Endodermal cell (in vitro differentiated cells): ENCODE measurements around the gene FRS3. TPM values are rescaled to one million over a fixed set of nuclear protein-coding genes. Genes with fewer than 3 reads are reported as not detected.
A peak's percentile ranks its signal among the peaks of the same experiment; 100 is the strongest.

Experiments
- DNase-seq: peaks from one replicate; pipeline ENCODE4 v3.0.0-alpha.2; 2017
- H3K27ac ChIP-seq: 2 replicates; pipeline ENCODE4 v1.5.1; 2013; ENCODE audit warnings: mild to moderate bottlenecking, low read depth, low read length, moderate library complexity
- H3K27me3 ChIP-seq: 2 replicates; pipeline ENCODE4 v1.6.1; 2013; ENCODE audit warnings: mild to moderate bottlenecking, low read length, moderate library complexity; ENCODE audit not compliant: insufficient read depth, control insufficient read depth, poor library complexity, severe bottlenecking
- H3K36me3 ChIP-seq: 2 replicates; pipeline ENCODE4 v1.7.0; 2013; ENCODE audit warnings: mild to moderate bottlenecking, low read length, moderate library complexity; ENCODE audit not compliant: control insufficient read depth, insufficient read depth
- H3K4me1 ChIP-seq: one replicate; pipeline ENCODE4 v1.7.0; 2013; ENCODE audit warnings: low read length; ENCODE audit not compliant: control insufficient read depth, insufficient read depth
- H3K4me3 ChIP-seq: 2 replicates; pipeline ENCODE4 v1.5.1; 2013; ENCODE audit warnings: mild to moderate bottlenecking, low read length, moderate library complexity
- H3K9ac ChIP-seq: 2 replicates; pipeline ENCODE4 v1.6.1; 2013; ENCODE audit warnings: mild to moderate bottlenecking, low read length, moderate library complexity; ENCODE audit not compliant: poor library complexity, severe bottlenecking; ENCODE audit errors: extremely low read depth
- H3K9me3 ChIP-seq: 2 replicates; pipeline ENCODE4 v1.6.1; 2013; ENCODE audit warnings: mild to moderate bottlenecking, low read length, moderate library complexity; ENCODE audit not compliant: control insufficient read depth
- H3K27ac Mint-ChIP-seq: 2 replicates; pipeline ENCODE4 v1.8.0; 2020; ENCODE audit warnings: mixed read lengths
- H3K27me3 Mint-ChIP-seq: 2 replicates; pipeline ENCODE4 v1.8.0; 2021; ENCODE audit warnings: mild to moderate bottlenecking, mixed read lengths; ENCODE audit not compliant: insufficient read depth
- H3K36me3 Mint-ChIP-seq: 2 replicates; pipeline ENCODE4 v1.8.0; 2020; ENCODE audit warnings: low read depth, mixed read lengths
- H3K4me1 Mint-ChIP-seq: 2 replicates; pipeline ENCODE4 v1.8.0; 2020; ENCODE audit warnings: mixed read lengths
- H3K4me3 Mint-ChIP-seq: 2 replicates; pipeline ENCODE4 v1.8.0; 2020; ENCODE audit warnings: mild to moderate bottlenecking, moderate library complexity, mixed read lengths
- H3K9me3 Mint-ChIP-seq: 2 replicates; pipeline ENCODE4 v1.8.0; 2020; ENCODE audit warnings: mild to moderate bottlenecking, mixed read lengths
- WGBS, 2 experiments: methylation state at CpG; one replicate each; pipeline versions ENCODE4 v1.1.5 to v1.1.7; 2013; ENCODE audit warnings: missing lambda C conversion rate in 2 of 2, mixed read lengths in 1 of 2; ENCODE audit not compliant: insufficient coverage in 1 of 2, insufficient read length in 1 of 2; 5-methylcytosine and 5-hydroxymethylcytosine counted together
- total RNA-seq, 2 donors: library from RNA; stranded (reverse); fragmentation: NEBNext Ultra II Directional in 1 of 2; extraction: Animal tissue kit (Norgen Biotek cat#: 25700) in 1 of 2; gene quantifications; 2 replicates in 1 of 2; 3 replicates in 1 of 2; pipeline ENCODE4 v1.2.1, GENCODE V29; 2021
- TF ChIP-seq, protein P1 (sequence below): fragments of 200-600 bp; sonication (generic); conservative IDR thresholded peaks from 2 replicates; pipeline ENCODE4 v1.5.0; 2021; ENCODE audit warnings: antibody characterized with exemption, mild to moderate bottlenecking

Gene FRS3
- total RNA-seq, 2 donors from 2014 or later: 7.5 to 12.0 TPM

DNA sequence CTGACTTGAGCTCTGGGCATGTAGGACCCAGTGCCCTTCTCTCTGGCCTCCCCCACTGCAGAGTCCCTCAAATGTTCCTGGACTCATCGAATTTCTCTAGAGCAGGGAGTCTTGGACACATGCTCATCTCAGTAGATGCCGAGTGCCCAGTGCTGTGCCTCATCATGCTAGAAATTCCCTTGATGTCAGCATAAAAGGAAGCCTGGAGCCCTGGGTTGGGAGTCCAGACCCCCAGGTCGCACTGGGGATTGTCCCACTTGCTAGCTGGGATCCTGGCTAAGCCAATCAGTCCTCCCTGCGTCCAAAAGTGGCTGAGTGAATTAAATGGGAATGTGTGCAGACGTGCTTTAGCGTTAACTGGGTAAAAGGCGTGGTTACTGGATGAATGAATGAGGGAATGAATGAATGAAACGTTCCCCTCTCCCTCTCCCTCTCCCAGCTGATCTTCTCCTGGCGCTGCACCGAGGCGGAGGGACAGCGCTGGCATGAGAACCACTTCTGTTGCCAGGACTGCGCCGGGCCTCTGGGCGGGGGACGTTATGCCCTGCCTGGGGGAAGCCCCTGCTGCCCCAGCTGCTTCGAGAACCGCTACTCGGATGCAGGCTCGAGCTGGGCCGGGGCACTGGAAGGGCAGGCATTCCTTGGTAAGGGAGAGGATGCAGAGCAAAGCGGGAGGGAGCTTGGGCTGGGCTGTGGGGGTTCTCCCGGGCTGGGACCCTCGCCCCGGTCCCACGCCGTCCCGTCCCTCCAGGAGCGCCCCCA lies 6.2 kb upstream of the FRS3 start:
- Mint-ChIP-seq H3K27me3 (peaks cover 55% of the 10 kb centered on the region), H3K9me3 (no peaks in the 10 kb centered on the region), H3K27ac (no peak overlapping the region), H3K4me1 (peaks cover 8% of the 10 kb centered on the region), H3K36me3 (peaks cover 17% of the 10 kb centered on the region), H3K4me3 (peak overlapping the region; percentile 97)
- Histone ChIP-seq H3K27ac (no peak overlapping the region), H3K4me1 (no peaks in the 10 kb centered on the region), H3K36me3 (peaks cover 21% of the 10 kb centered on the region), H3K9ac (no peak overlapping the region), H3K4me3 (peak overlapping the region; percentile 100), H3K27me3 (peaks cover 48% of the 10 kb centered on the region), H3K9me3 (no peaks in the 10 kb centered on the region)
- no peak for DNase-seq
- TF ChIP-seq, protein P1, sequence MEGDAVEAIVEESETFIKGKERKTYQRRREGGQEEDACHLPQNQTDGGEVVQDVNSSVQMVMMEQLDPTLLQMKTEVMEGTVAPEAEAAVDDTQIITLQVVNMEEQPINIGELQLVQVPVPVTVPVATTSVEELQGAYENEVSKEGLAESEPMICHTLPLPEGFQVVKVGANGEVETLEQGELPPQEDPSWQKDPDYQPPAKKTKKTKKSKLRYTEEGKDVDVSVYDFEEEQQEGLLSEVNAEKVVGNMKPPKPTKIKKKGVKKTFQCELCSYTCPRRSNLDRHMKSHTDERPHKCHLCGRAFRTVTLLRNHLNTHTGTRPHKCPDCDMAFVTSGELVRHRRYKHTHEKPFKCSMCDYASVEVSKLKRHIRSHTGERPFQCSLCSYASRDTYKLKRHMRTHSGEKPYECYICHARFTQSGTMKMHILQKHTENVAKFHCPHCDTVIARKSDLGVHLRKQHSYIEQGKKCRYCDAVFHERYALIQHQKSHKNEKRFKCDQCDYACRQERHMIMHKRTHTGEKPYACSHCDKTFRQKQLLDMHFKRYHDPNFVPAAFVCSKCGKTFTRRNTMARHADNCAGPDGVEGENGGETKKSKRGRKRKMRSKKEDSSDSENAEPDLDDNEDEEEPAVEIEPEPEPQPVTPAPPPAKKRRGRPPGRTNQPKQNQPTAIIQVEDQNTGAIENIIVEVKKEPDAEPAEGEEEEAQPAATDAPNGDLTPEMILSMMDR: no peak
- 28 to 74% methylated on average over 4 to 28 of the region's 29 CpGs for WGBS, 2 experiments

DNA sequence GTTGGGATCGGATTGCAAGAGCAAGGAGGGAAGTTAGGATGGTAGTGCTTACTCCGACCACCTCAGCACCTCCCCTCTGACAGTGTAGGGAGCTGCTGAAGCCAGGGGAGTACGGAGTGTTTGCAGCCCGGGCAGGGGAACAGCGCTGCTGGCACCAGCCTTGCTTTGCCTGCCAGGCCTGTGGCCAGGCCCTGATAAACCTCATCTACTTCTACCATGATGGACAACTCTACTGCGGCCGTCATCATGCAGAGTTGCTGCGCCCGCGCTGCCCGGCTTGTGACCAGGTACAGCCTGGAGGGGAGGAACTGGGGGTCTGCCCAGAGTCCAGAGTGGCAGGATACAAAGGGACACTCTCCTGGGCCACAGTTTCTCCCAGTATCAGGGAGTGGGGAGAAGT lies 5.6 kb upstream of the FRS3 start:
- Histone ChIP-seq H3K36me3 (peaks cover 14% of the 10 kb centered on the region), H3K27me3 (peaks cover 50% of the 10 kb centered on the region), H3K9ac (no peak overlapping the region), H3K4me3 (no peak overlapping the region), H3K4me1 (no peaks in the 10 kb centered on the region), H3K27ac (no peak overlapping the region), H3K9me3 (no peaks in the 10 kb centered on the region)
- Mint-ChIP-seq H3K36me3 (peaks cover 15% of the 10 kb centered on the region), H3K9me3 (no peaks in the 10 kb centered on the region), H3K4me1 (peaks cover 8% of the 10 kb centered on the region), H3K27ac (no peak overlapping the region), H3K4me3 (no peak overlapping the region), H3K27me3 (peaks cover 59% of the 10 kb centered on the region)
- TF ChIP-seq, protein P1: no peak
- no peak for DNase-seq
- WGBS, 2 experiments: 88 to 92% methylated on average over 9 to 11 of the region's 11 CpGs

DNA sequence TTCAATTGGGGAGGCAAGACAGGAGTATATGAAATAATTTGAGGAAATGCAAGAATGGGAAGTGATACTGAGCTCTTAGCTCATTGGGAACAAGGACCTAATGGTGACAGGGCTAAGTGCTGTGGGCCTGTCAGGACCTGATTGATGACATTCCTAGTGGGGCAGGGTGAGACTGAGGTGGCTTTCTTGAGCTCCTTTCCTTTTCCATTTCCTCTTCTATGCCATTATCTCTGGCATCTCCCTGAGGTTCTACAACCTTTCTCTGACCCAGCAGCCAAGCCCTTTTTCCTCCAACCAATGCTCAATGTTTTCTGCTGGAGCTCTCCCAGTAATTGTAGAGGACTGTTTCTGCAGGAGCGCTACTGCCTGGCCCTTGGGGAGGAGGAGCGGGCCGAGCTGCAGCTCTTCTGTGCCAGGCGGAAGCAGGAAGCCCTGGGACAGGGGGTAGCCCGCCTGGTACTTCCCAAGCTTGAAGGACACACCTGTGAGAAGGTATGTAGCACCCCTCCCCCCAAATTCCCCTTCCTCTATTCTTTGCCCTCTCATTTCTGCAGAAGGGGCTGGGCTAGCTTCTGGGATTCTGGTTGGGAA lies 5.0 kb upstream of the FRS3 start:
- WGBS, 2 experiments: 83 to 85% methylated on average over 2 to 5 of the region's 5 CpGs
- no peak overlapping the region for H3K27ac Mint-ChIP-seq
- Histone ChIP-seq H3K9ac (no peak overlapping the region), H3K4me1 (no peaks in the 10 kb centered on the region), H3K27ac (no peak overlapping the region), H3K27me3 (peaks cover 50% of the 10 kb centered on the region), H3K36me3 (peaks cover 9% of the 10 kb centered on the region), H3K9me3 (no peaks in the 10 kb centered on the region), H3K4me3 (no peak overlapping the region)
- peaks cover 8% of the 10 kb centered on the region for H3K4me1 Mint-ChIP-seq
- TF ChIP-seq, protein P1: no peak
- DNase-seq: no peak
- H3K4me3 Mint-ChIP-seq: no peak overlapping the region
- peaks cover 59% of the 10 kb centered on the region for H3K27me3 Mint-ChIP-seq
- peaks cover 11% of the 10 kb centered on the region for H3K36me3 Mint-ChIP-seq
- no peaks in the 10 kb centered on the region for H3K9me3 Mint-ChIP-seq
